Activated T-cell treated with anti-CD3 and anti-CD28 coated beads for 24 hours (primary cell): Measurements from ENCODE around the gene NUDT4.
"Not testable (repeated sequence)": the region's sequence is repeated elsewhere in the genome, so short reads cannot be mapped to it uniquely, and the experiment has no call there.

Experiments
- DNase-seq: peaks from one replicate; pipeline ENCODE4 v3.0.0-alpha.2; 2020; ENCODE audit warnings: low read depth

NUDT4 gene

GRCh38 chr12:93368766-93369165, 9.0 kb upstream of the NUDT4 start:
- DNase-seq, result no peak

- no peak for DNase-seq
These were observed 8.2 kb upstream of the NUDT4 start for GRCh38 chr12:93369505-93369904.

- DNase-seq, result no peak
These were observed 6.8 kb upstream of the NUDT4 start for GRCh38 chr12:93370947-93371346.

- DNase-seq, result no peak
These were observed 3.6 kb upstream of the NUDT4 start for GRCh38 chr12:93373961-93374656.

GRCh38 chr12:93375906-93376305, 1.8 kb upstream of the NUDT4 start:
- no peak for DNase-seq

- no peak for DNase-seq
These were observed 1.1 kb upstream of the NUDT4 start for GRCh38 chr12:93376436-93377251.

- DNase-seq, result peak; percentile 57
These were observed 672 bp downstream of the NUDT4 start for GRCh38 chr12:93378196-93378997.

GRCh38 chr12:93378998-93379325, 1.2 kb downstream of the NUDT4 start:
- DNase-seq, result no peak

GRCh38 chr12:93379326-93379980, 1.7 kb downstream of the NUDT4 start:
- no peak for DNase-seq

- DNase-seq, result no peak
These were observed 2.2 kb downstream of the NUDT4 start for GRCh38 chr12:93379981-93380361.

GRCh38 chr12:93380480-93381121, 2.9 kb downstream of the NUDT4 start:
- DNase-seq, result no peak

- DNase-seq, result no peak
These were observed 3.6 kb downstream of the NUDT4 start for GRCh38 chr12:93381161-93381975.

- DNase-seq, result not testable (repeated sequence)
These were observed 4.3 kb downstream of the NUDT4 start for GRCh38 chr12:93381976-93382437.

- peak; percentile 53 for DNase-seq
These were observed 10.1 kb downstream of the NUDT4 start for GRCh38 chr12:93387780-93388179.

GRCh38 chr12:93390031-93390430, 12.3 kb downstream of the NUDT4 start:
- no peak for DNase-seq

GRCh38 chr12:93390549-93391297, 13.0 kb downstream of the NUDT4 start:
- no peak for DNase-seq

- no peak for DNase-seq
These were observed 15.7 kb downstream of the NUDT4 start for GRCh38 chr12:93393425-93393824.

- no peak for DNase-seq
These were observed 19.7 kb downstream of the NUDT4 start for GRCh38 chr12:93397412-93397811.

- DNase-seq, result not testable (repeated sequence)
These were observed 21.6 kb downstream of the NUDT4 start for GRCh38 chr12:93399183-93399863.
